CD4-positive, alpha-beta T cell treated with Interleukin-15 for 4 hours (primary cell): ENCODE data around the gene PSPN.

Source experiments
- DNase-seq: peaks from one replicate; pipeline ENCODE4 v3.0.0-alpha.2; 2020; ENCODE audit warnings: low spot score

Gene PSPN

GRCh38 chr19:6325614-6326013, 50.1 kb downstream of the PSPN start:
- no peak for DNase-seq
